Upper lobe of right lung (tissue), 1 donor: ENCODE results near the gene KLHL34. TPM values are rescaled to one million over a fixed set of nuclear protein-coding genes. Genes with fewer than 3 reads are reported as not detected.

Source experiments
- ATAC-seq: fragments of 200-7000 bp; cut with Tn5 transposase; one replicate; pipeline ENCODE4 v1.9.1; 2020; ENCODE audit warnings: mild to moderate bottlenecking, moderate library complexity
- DNase-seq: peaks from one replicate; pipeline ENCODE4 v3.0.0-alpha.2; 2020
- H3K27ac ChIP-seq: fragments of 200-600 bp; one replicate; pipeline ENCODE4 v1.8.0; 2022
- H3K27me3 ChIP-seq: fragments of 200-600 bp; one replicate; pipeline ENCODE4 v1.8.0; 2022; ENCODE audit warnings: mild to moderate bottlenecking
- H3K36me3 ChIP-seq: fragments of 200-600 bp; one replicate; pipeline ENCODE4 v1.8.0; 2022
- H3K4me1 ChIP-seq: fragments of 200-600 bp; one replicate; pipeline ENCODE4 v1.8.0; 2022
- H3K4me3 ChIP-seq: fragments of 200-600 bp; one replicate; pipeline ENCODE4 v1.8.0; 2022; ENCODE audit warnings: mild to moderate bottlenecking
- H3K9me3 ChIP-seq: fragments of 200-600 bp; one replicate; pipeline ENCODE4 v1.8.0; 2022
- intact Hi-C: fragments of 100-400 bp; cut with DNase I; formaldehyde crosslinking; loops from one replicate; pipeline ENCODE4 v1.11.0; 2022
- total RNA-seq: library from RNA; stranded (reverse); fragmentation: NEBNext Ultra II Directional; extraction: Animal tissue kit (Norgen Biotek cat#: 25700); gene quantifications from one replicate; pipeline ENCODE4 v1.2.1, GENCODE V29; 2021
- TF ChIP-seq, protein P1 (sequence below): fragments of 200-600 bp; IDR thresholded peaks from one replicate; pipeline ENCODE4 v1.8.0; 2022; ENCODE audit warnings: antibody characterized with exemption
- donor health status: DM: no; HTN: yes; CAD: no; lungs with severe emphysema.

The KLHL34 gene
- total RNA-seq, 1 donor from 2014 or later = not detected

DNA sequence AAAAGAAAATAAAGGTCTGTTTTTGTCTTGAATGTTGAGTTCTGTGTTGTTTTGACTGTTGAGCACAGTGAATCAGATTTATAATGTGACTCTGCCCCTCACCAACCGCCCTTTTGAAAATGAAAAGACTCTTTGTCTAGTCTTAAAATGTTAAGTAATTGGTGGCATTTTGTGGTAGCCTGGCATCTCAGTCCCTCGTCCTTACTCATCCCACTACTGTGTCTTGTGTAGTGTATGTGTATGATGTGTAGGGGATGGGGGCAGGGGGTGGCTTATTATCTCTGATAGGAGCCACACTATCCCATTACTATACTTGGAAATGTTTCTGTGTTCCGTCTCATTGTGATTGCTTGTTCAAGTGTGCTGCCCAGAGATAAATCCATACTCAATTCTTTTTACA is 12.2 kb downstream of the KLHL34 start:
- Histone ChIP-seq H3K4me3 (no peak overlapping the region), H3K27ac (no peak overlapping the region), H3K36me3 (no peaks in the 10 kb centered on the region), H3K27me3 (no peaks in the 10 kb centered on the region), H3K9me3 (no peaks in the 10 kb centered on the region), H3K4me1 (no peaks in the 10 kb centered on the region)
- TF ChIP-seq, protein P1, sequence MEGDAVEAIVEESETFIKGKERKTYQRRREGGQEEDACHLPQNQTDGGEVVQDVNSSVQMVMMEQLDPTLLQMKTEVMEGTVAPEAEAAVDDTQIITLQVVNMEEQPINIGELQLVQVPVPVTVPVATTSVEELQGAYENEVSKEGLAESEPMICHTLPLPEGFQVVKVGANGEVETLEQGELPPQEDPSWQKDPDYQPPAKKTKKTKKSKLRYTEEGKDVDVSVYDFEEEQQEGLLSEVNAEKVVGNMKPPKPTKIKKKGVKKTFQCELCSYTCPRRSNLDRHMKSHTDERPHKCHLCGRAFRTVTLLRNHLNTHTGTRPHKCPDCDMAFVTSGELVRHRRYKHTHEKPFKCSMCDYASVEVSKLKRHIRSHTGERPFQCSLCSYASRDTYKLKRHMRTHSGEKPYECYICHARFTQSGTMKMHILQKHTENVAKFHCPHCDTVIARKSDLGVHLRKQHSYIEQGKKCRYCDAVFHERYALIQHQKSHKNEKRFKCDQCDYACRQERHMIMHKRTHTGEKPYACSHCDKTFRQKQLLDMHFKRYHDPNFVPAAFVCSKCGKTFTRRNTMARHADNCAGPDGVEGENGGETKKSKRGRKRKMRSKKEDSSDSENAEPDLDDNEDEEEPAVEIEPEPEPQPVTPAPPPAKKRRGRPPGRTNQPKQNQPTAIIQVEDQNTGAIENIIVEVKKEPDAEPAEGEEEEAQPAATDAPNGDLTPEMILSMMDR = no peak
- DNase-seq (no peak), ATAC-seq (no peak)
- intact Hi-C loops = no loop called here

DNA sequence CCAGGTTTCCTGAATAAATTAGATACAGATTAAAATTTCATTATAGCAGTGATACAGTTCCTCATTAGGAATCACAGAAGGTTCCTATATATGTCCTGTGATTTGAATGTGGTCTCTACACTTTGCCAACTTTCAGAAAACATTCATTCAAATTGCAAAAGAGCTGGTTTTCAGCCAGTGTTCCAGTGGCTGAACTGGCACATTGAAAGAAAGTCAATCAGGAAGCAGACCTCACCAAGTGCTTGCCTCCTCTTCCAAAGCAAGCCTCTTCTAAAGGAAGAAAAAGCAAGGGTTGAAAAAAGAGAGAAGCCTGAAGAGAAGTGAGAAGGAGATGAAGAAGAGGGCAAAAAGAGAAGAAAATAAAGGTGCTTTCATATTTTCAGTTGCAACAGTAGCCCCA is 12.7 kb downstream of the KLHL34 start:
- Histone ChIP-seq H3K4me3 (no peak overlapping the region), H3K4me1 (no peaks in the 10 kb centered on the region), H3K9me3 (no peaks in the 10 kb centered on the region), H3K27me3 (no peaks in the 10 kb centered on the region), H3K27ac (no peak overlapping the region), H3K36me3 (no peaks in the 10 kb centered on the region)
- intact Hi-C loops = no loop called here
- DNase-seq (no peak), ATAC-seq (no peak)
- TF ChIP-seq, protein P1 = no peak

DNA sequence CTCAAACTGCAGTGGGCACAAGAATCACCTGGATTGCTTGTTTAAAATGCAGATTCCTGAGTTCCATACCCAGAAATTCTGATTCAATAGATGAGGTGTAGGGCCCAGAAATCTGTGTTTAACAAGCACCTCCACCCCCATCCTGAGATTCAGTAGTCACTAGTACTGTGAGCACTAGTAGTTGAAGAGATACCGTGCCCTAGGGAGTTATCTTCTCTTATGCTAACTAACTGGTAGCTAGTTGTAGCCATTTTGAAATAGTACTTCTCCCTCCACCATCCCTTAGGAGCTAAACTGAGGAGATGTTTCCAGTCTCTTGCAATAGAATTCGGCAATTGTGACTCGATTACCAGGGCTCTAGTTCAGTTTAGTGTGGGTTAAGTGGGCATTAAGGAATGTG is 18.4 kb downstream of the KLHL34 start:
- H3K4me3 ChIP-seq = no peak overlapping the region
- H3K36me3 ChIP-seq = no peaks in the 10 kb centered on the region
- no peaks in the 10 kb centered on the region for H3K4me1 ChIP-seq
- H3K27me3 ChIP-seq = no peaks in the 10 kb centered on the region
- intact Hi-C loops = no loop called here
- H3K9me3 ChIP-seq = no peaks in the 10 kb centered on the region
- TF ChIP-seq, protein P1 = no peak
- no peak for ATAC-seq
- no peak overlapping the region for H3K27ac ChIP-seq
- DNase-seq = no peak

DNA sequence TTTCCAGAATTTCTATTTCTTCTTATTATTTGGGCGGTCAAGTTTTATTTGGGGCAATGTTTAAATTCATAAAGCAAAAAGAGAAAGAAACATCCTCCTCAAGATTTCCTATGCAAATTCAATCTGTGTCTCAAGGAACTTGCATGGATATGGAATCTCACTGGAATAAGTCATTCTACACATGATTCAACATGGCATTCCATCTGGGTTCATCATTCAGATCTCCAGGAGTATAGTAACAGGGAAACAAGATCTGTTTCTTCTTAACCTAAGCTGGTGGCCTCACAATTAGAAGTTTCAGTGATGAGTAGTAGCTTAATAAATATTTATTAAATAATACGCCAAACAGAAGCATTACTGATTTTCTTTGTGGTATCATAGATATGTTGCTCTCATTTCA is 19.8 kb downstream of the KLHL34 start:
- intact Hi-C loops = no loop called here
- no peaks in the 10 kb centered on the region for H3K4me1 ChIP-seq
- TF ChIP-seq, protein P1 = no peak
- H3K27ac ChIP-seq = no peak overlapping the region
- H3K27me3 ChIP-seq = no peaks in the 10 kb centered on the region
- DNase-seq (no peak), ATAC-seq (no peak)
- H3K4me3 ChIP-seq = no peak overlapping the region
- no peaks in the 10 kb centered on the region for H3K36me3 ChIP-seq
- no peaks in the 10 kb centered on the region for H3K9me3 ChIP-seq

- Histone ChIP-seq H3K9me3 (no peaks in the 10 kb centered on the region), H3K36me3 (no peaks in the 10 kb centered on the region), H3K4me3 (no peak overlapping the region), H3K27me3 (no peaks in the 10 kb centered on the region), H3K4me1 (no peaks in the 10 kb centered on the region), H3K27ac (no peak overlapping the region)
- TF ChIP-seq, protein P1 = no peak
- intact Hi-C loops = no loop called here
- no peak for ATAC-seq
- DNase-seq = no peak
Measured at GRCh38 chrX:21632027-21632426, 26.1 kb downstream of the KLHL34 start.

DNA sequence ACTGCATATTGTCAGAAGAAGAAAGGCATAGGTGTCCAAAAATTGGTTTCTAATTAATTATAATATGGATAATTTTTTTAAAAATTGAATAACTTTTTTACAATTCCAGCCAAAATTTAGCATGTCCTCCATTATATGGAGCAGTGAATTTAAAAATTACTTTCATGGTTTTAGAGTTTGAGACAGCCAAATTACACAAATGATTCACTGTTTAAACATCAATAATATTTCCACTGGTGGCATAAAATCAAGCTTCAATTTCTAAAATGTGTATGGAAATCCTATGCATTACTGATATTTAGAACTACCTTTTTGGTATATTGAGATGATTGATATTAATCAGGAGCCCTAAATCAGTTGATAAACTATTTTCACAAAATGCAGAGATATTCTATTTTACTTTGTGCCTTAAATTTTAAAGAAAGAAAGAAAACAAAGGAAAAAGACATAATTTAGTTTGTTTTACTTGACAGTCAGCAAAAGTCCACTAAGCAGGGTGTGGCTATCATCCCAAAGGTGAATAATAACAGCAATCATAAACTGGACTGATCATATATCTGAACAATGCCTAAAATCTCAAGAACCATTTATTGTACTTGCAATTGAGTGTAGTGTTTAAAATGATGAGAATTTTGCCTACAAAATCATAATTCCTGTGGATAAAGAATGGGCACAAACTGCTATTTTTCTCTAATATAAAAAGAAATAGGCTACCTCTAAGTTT is 34.2 kb downstream of the KLHL34 start:
- Histone ChIP-seq H3K9me3 (no peaks in the 10 kb centered on the region), H3K4me1 (no peaks in the 10 kb centered on the region), H3K4me3 (no peak overlapping the region), H3K27ac (no peak overlapping the region), H3K36me3 (no peaks in the 10 kb centered on the region), H3K27me3 (no peaks in the 10 kb centered on the region)
- TF ChIP-seq, protein P1 = no peak
- intact Hi-C loops = no loop called here
- no peak for ATAC-seq
- no peak for DNase-seq
